K562 (cell line): ENCODE data around the gene LRRTM4. TPM values are rescaled to one million over a fixed set of nuclear protein-coding genes. Genes with fewer than 3 reads are reported as not detected.

Experiments used
- ATAC-seq: fragments of 200-7000 bp; cut with Tn5 transposase; 3 replicates; pipeline ENCODE4 v1.9.1; 2020; ENCODE audit warnings: moderate library complexity
- BruUV-seq: library from RNA; stranded (reverse); fragments of 400-500 nt; replicated peaks from 2 replicates; lab custom pipeline; 2021; lab: Mats Ljungman, UMichigan
- CTCF ChIA-PET: fragments of 300-600 bp; formaldehyde crosslinking; extraction: SDS; loops from one replicate; lab custom pipeline; 2021; ENCODE audit warnings: low intra/inter-chr PET ratio; lab: Yijun Ruan, JAX
- POLR2A ChIA-PET: fragments of 300-600, 350-650 bp; sonication (Branson Sonifier 250); formaldehyde crosslinking; extraction: SDS; loops from one replicate; lab custom pipeline; 2021; ENCODE audit warnings: antibody characterized with exemption, inconsistent platforms; lab: Yijun Ruan, JAX
- DNase-seq, 4 experiments: peaks; one replicate each; pipeline versions ENCODE4 v3.0.0 to v3.0.0-alpha.2; 2011 to 2018; ENCODE audit warnings: low spot score in 3 of 4, mixed read lengths in 3 of 4; ENCODE audit errors: extremely low read depth in 1 of 4
- FAIRE-seq: peaks from 2 replicates; lab custom pipeline; 2011; peaks lifted over from hg19 to GRCh38; lab: Jason Lieb, UNC
- H2AFZ ChIP-seq: 2 replicates; pipeline ENCODE4 v1.6.0; 2011; ENCODE audit warnings: low read depth, low read length, control low read depth, inconsistent platforms
- H3K27ac ChIP-seq: fragments of 200-600 bp; 3 replicates; pipeline ENCODE4 v1.8.0; 2011; ENCODE audit warnings: low read depth, mild to moderate bottlenecking, control low read depth, inconsistent platforms, low read length, moderate library complexity, mixed read lengths; ENCODE audit errors: extremely low read depth
- H3K27me3 ChIP-seq, 2 experiments: fragments of 300-600 bp in 1 of 2; 2 replicates in 1 of 2; 3 replicates in 1 of 2; pipeline versions ENCODE4 v1.6.0 to v1.8.0; 2011; ENCODE audit warnings: inconsistent platforms in 2 of 2, low read length in 2 of 2, mild to moderate bottlenecking in 1 of 2, mixed read lengths in 1 of 2, moderate library complexity in 1 of 2; ENCODE audit not compliant: control insufficient read depth in 2 of 2, insufficient read depth in 2 of 2
- H3K36me3 ChIP-seq: fragments of 300-600 bp; 3 replicates; pipeline ENCODE4 v1.8.0; 2011; ENCODE audit warnings: mild to moderate bottlenecking, low read length, inconsistent platforms; ENCODE audit not compliant: control insufficient read depth, insufficient read depth
- H3K4me1 ChIP-seq, 2 experiments: fragments of 200-600 bp in 1 of 2; replicated peaks in 1 of 2; 2 replicates in 1 of 2; 3 replicates in 1 of 2; pipeline versions ENCODE4 v1.5.1 to v1.8.0; 2011; ENCODE audit warnings: inconsistent platforms in 2 of 2, low read length in 2 of 2, mild to moderate bottlenecking in 1 of 2, mixed read lengths in 1 of 2, moderate library complexity in 1 of 2; ENCODE audit not compliant: control insufficient read depth in 2 of 2, insufficient read depth in 2 of 2
- H3K4me2 ChIP-seq: 2 replicates; pipeline ENCODE4 v1.6.1; 2011; ENCODE audit warnings: low read length, control low read depth, inconsistent platforms, mixed read lengths; ENCODE audit not compliant: insufficient read depth
- H3K4me3 ChIP-seq: fragments of 200-600 bp; sonication (generic), shearing (Covaris generic); 2 replicates; pipeline ENCODE4 v1.5.1; 2016; ENCODE audit warnings: control low read depth, inconsistent platforms
- H3K79me2 ChIP-seq: fragments of 200-600 bp; 3 replicates; pipeline ENCODE4 v1.8.0; 2011; ENCODE audit warnings: low read length, inconsistent platforms; ENCODE audit not compliant: control insufficient read depth, insufficient read depth
- H3K9ac ChIP-seq, 2 experiments: 2 replicates each; pipeline versions ENCODE4 v1.6.0 to v1.6.1; 2011; ENCODE audit warnings: low read depth in 2 of 2, low read length in 2 of 2, control low read depth in 1 of 2, inconsistent platforms in 1 of 2, mild to moderate bottlenecking in 1 of 2, mixed read lengths in 1 of 2; ENCODE audit not compliant: insufficient read depth in 1 of 2
- H3K9me1 ChIP-seq: one replicate; pipeline ENCODE4 v1.6.0; 2011; ENCODE audit warnings: inconsistent platforms, mild to moderate bottlenecking, low read length, moderate library complexity; ENCODE audit not compliant: control insufficient read depth, insufficient read depth
- H3K9me3 ChIP-seq: replicated peaks from 2 replicates; pipeline ENCODE4 v1.5.1; 2011; ENCODE audit warnings: low read depth, low read length, inconsistent platforms; ENCODE audit not compliant: control insufficient read depth, insufficient read depth
- H4K20me1 ChIP-seq: replicated peaks from 2 replicates; pipeline ENCODE4 v1.6.1; 2011; ENCODE audit warnings: low read length, inconsistent platforms, mixed read lengths; ENCODE audit not compliant: control insufficient read depth, insufficient read depth
- BRD4 ChIP-seq: fragments of 200-600 bp; sonication (generic); IDR thresholded peaks from 2 replicates; pipeline ENCODE4 v1.6.1; 2017; ENCODE audit warnings: inconsistent platforms
- FOS ChIP-seq: IDR thresholded peaks from 3 replicates; pipeline ENCODE4 v1.6.1; 2011; ENCODE audit not compliant: insufficient read length; ENCODE audit errors: extremely low read depth
- FUS ChIP-seq: fragments of 200-400 bp; formaldehyde crosslinking; optimal IDR thresholded peaks from 2 replicates; pipeline ENCODE3; 2017; ENCODE audit warnings: low read depth, low read length
- MCM5 ChIP-seq: fragments of 450-650 bp; IDR thresholded peaks from 2 replicates; pipeline ENCODE4 v1.6.1; 2016; ENCODE audit warnings: low read depth
- NRF1 ChIP-seq, 2 experiments: fragments of 450-650 bp; IDR thresholded peaks in 1 of 2; conservative IDR thresholded peaks in 1 of 2; 2 replicates each; pipeline ENCODE4 v1.6.1; 2014; ENCODE audit warnings: mild to moderate bottlenecking in 2 of 2
- RBBP5 ChIP-seq: fragments of 200-600 bp; sonication (generic); IDR thresholded peaks from 2 replicates; pipeline ENCODE4 v1.6.1; 2012; ENCODE audit warnings: borderline replicate concordance, mild to moderate bottlenecking, low read length, control low read depth, inconsistent platforms; ENCODE audit not compliant: insufficient read depth, poor library complexity, severe bottlenecking
- RBM25 ChIP-seq: fragments of 200-400 bp; formaldehyde crosslinking; IDR thresholded peaks from 2 replicates; pipeline ENCODE4 v1.6.1; 2018; ENCODE audit warnings: low read length, low read depth, moderate library complexity; ENCODE audit not compliant: severe bottlenecking
- WGBS: fragments of 100-300 bp; shearing (Covaris generic); methylation state at CpG from one replicate; pipeline ENCODE4 v1.1.6; 2016; ENCODE audit warnings: low coverage, mixed read lengths; ENCODE audit not compliant: insufficient coverage; ENCODE audit errors: missing lambda C conversion rate; 5-methylcytosine and 5-hydroxymethylcytosine counted together
- in situ Hi-C: fragments of 300-500 bp; cut with MboI; formaldehyde crosslinking; loops from 4 replicates; pipeline ENCODE4 v1.15.0; 2018; ENCODE audit warnings: inconsistent platforms, mixed read lengths
- intact Hi-C: fragments of 100-400 bp; cut with micrococcal nuclease; formaldehyde crosslinking; loops from 2 replicates; pipeline ENCODE4 v1.14.2; 2022
- polyA plus RNA-seq, 8 experiments: library from polyadenylated mRNA; depleted of rRNA in 4 of 8; stranded (reverse) in 5 of 8; unstranded in 3 of 8; fragments of >200 nt; fragmentation: Nextera tagmentation in 2 of 8; fragmentation: Illumina TruSeq in 1 of 8; extraction: Ambion mirVana in 2 of 8; extraction: Trizol in 1 of 8; gene quantifications; 2 replicates each; pipeline versions ENCODE4 v1.2.1 to v1.2.3, GENCODE V29; 2011 to 2014; ENCODE audit warnings: inconsistent platforms in 1 of 8, missing spikeins in 1 of 8
- total RNA-seq, 7 experiments: library from RNA; depleted of rRNA in 6 of 7; stranded (reverse); fragments of >200 nt in 6 of 7; fragmentation: Illumina TruSeq in 2 of 7; extraction: Trizol in 2 of 7; gene quantifications; 2 replicates each; pipeline versions ENCODE4 v1.2.1 to v1.2.3, GENCODE V29; 2011 to 2021; ENCODE audit warnings: low replicate concordance in 1 of 7
- TF ChIP-seq, protein P1 (sequence below): fragments of 450-650 bp; IDR thresholded peaks from 2 replicates; pipeline ENCODE4 v1.7.1; 2018; ENCODE audit warnings: mild to moderate bottlenecking, low read depth; ENCODE audit not compliant: partially characterized antibody
- TF ChIP-seq, protein P2 (sequence below), 2 experiments: fragments of 450-650 bp; IDR thresholded peaks; 2 replicates each; pipeline ENCODE4 v1.6.1; 2016
- TF ChIP-seq, protein P3 (sequence below): fragments of 250-450 bp; sonication (Bioruptor Pico); IDR thresholded peaks from 2 replicates; pipeline ENCODE4 v1.8.0; 2021; ENCODE audit warnings: moderate library complexity, mild to moderate bottlenecking, inconsistent platforms

The LRRTM4 gene
- total and polyA plus RNA-seq, 9 of the 15 experiments (the other 6 are each of a cell fraction or from before 2014, with no cell fraction given) = 0.04 TPM; not detected in 6

DNA sequence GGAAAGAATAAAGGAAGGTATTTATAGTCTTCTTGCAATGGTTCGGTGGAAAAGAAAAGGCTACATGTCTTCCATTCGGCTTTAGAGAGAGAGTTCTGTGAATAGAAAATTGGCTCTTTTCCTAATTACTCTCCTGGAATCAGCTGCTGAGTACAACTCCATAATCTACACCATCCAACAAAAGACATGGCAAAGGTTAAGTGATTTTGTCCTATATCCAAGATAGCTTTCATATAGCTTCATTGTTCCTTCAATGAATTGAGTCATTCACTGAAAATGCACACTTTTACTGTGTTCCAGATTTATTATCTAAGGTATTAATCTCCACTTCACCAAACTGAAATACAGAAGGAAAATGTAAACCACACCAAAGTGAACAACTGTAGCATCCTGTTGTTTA lies 514.5 kb downstream of the LRRTM4 start:
- no peak overlapping the region for H3K9ac ChIP-seq
- TF ChIP-seq RBM25 (no peak), RBBP5 (no peak), FUS (no peak), MCM5 (no peak), FOS (no peak), NRF1 (conservative IDR thresholded peaks at IDR 0.05 in 1 of 2, IDR thresholded peaks at IDR 0.05 in 1 of 2) (no peak), BRD4 (no peak)
- TF ChIP-seq, protein P1, sequence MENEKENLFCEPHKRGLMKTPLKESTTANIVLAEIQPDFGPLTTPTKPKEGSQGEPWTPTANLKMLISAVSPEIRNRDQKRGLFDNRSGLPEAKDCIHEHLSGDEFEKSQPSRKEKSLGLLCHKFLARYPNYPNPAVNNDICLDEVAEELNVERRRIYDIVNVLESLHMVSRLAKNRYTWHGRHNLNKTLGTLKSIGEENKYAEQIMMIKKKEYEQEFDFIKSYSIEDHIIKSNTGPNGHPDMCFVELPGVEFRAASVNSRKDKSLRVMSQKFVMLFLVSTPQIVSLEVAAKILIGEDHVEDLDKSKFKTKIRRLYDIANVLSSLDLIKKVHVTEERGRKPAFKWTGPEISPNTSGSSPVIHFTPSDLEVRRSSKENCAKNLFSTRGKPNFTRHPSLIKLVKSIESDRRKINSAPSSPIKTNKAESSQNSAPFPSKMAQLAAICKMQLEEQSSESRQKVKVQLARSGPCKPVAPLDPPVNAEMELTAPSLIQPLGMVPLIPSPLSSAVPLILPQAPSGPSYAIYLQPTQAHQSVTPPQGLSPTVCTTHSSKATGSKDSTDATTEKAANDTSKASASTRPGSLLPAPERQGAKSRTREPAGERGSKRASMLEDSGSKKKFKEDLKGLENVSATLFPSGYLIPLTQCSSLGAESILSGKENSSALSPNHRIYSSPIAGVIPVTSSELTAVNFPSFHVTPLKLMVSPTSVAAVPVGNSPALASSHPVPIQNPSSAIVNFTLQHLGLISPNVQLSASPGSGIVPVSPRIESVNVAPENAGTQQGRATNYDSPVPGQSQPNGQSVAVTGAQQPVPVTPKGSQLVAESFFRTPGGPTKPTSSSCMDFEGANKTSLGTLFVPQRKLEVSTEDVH = no peak
- TF ChIP-seq, protein P2, sequence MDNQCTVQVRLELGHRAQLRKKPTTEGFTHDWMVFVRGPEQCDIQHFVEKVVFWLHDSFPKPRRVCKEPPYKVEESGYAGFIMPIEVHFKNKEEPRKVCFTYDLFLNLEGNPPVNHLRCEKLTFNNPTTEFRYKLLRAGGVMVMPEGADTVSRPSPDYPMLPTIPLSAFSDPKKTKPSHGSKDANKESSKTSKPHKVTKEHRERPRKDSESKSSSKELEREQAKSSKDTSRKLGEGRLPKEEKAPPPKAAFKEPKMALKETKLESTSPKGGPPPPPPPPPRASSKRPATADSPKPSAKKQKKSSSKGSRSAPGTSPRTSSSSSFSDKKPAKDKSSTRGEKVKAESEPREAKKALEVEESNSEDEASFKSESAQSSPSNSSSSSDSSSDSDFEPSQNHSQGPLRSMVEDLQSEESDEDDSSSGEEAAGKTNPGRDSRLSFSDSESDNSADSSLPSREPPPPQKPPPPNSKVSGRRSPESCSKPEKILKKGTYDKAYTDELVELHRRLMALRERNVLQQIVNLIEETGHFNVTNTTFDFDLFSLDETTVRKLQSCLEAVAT (IDR thresholded peaks at IDR 0.05) = no peak
- TF ChIP-seq, protein P3, sequence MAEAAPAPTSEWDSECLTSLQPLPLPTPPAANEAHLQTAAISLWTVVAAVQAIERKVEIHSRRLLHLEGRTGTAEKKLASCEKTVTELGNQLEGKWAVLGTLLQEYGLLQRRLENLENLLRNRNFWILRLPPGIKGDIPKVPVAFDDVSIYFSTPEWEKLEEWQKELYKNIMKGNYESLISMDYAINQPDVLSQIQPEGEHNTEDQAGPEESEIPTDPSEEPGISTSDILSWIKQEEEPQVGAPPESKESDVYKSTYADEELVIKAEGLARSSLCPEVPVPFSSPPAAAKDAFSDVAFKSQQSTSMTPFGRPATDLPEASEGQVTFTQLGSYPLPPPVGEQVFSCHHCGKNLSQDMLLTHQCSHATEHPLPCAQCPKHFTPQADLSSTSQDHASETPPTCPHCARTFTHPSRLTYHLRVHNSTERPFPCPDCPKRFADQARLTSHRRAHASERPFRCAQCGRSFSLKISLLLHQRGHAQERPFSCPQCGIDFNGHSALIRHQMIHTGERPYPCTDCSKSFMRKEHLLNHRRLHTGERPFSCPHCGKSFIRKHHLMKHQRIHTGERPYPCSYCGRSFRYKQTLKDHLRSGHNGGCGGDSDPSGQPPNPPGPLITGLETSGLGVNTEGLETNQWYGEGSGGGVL = no peak
- TF ChIP-seq, all 486 proteins: peak for 0
- ATAC-seq = no peak
- in situ Hi-C loops (no loop called here), intact Hi-C loops (no loop called here)
- H3K9me3 ChIP-seq = no peaks in the 10 kb centered on the region
- H3K4me1 ChIP-seq = no peaks in the 10 kb centered on the region
- no peaks in the 10 kb centered on the region for H3K36me3 ChIP-seq
- FAIRE-seq = no peak
- no peak for DNase-seq
- 0% methylated on average over 2 of the region's 2 CpGs for WGBS
- H3K79me2 ChIP-seq = no peaks in the 10 kb centered on the region
- no peaks in the 10 kb centered on the region for H4K20me1 ChIP-seq
- CTCF ChIA-PET = no interaction called here
- no peaks in the 10 kb centered on the region for H3K27me3 ChIP-seq
- H3K4me3 ChIP-seq = no peak overlapping the region
- POLR2A ChIA-PET = no interaction called here
- no peak overlapping the region for H2AFZ ChIP-seq
- no TSS peak for BruUV-seq
- H3K4me2 ChIP-seq = no peak overlapping the region
- no peaks in the 10 kb centered on the region for H3K9me1 ChIP-seq
- no peak overlapping the region for H3K27ac ChIP-seq
